HG02763 (cell line): ENCODE data around the gene PPP1R9A.

Source experiments
- ATAC-seq: cut with Tn5 transposase; IDR thresholded peaks from one replicate; pipeline ENCODE4 v1.9.1; 2021; ENCODE audit warnings: mild to moderate bottlenecking, moderate library complexity; ENCODE audit not compliant: unreplicated experiment

PPP1R9A gene

DNA sequence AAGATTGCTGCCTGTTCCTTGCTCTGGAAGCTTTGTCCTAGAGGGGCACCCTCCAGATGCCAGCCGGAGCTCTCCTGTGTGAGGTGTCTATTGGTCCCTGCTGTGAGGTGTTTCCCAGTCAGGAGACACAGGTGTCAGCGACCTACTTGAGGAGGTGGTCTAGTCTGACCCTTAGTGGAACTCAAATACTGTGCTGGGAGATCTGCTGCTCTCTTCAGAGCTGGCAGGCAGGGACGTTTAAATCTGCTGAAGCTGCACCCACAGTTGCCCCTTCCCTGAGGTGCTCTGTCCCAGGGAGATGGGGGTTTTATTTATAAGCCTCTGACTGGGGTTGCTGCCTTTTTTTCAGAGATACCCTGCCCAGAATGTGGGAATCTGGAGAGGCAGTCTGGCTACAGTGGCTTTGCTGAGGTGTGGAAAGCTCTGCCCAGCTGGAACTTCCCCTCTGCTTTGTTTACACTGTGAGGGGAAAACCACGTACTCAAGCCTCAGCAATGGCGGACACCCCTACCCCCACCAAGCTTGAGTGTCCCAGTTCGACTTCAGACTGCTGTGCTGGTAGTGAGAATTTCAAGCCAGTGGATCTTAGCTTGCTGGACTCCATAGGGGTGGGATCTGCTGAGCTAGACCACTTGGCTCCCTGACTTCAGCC is 119.2 kb downstream of the PPP1R9A start:
- no peak for ATAC-seq

DNA sequence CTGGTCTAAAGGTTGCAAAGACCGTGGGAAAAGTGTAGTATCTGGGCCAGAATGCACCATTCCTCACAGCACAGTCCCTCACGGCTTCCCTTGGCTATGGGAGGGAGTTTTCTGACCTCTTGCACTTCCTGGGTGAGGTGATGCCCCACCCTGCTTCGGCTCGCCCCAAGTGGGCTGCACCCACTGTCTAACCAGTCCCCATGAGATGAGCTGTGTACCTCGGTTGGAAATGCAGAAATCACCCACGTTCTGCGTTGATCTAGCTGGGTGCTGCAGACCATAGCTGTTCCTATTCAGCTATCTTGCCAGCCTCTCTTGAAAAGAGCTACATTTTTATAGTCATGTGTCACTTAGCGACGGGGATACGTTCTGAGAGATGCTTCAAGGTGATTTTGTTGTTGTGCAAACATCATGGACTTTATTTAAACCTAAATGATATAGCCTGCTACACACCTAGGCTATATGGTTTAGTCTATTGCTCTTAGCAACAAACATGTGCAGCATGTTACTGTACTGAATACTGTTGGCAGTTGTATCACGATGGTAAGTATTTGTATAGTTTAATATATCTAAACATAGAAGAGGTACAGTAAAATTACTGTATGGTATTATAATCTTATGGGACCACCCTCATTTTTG is 120.0 kb downstream of the PPP1R9A start:
- no peak for ATAC-seq

DNA sequence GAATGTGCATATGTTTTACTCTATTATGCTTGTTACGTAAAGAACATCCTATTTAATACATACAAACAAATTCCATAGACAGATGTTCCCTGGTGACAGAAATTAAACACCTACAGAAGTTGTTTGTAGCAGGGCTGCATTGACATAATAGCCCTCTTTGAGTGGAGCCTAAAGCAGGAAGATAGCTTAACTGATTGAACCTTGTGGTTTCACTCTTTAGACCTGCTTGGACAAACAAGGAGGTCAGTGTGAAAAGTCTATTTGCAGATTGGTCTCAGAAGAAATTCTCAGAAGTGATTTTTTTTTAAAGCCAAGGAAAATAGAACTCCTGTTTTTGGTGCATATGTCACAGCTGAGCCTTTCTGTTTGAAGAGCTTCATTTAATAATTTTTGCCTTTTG is 121.3 kb downstream of the PPP1R9A start:
- ATAC-seq = no peak

DNA sequence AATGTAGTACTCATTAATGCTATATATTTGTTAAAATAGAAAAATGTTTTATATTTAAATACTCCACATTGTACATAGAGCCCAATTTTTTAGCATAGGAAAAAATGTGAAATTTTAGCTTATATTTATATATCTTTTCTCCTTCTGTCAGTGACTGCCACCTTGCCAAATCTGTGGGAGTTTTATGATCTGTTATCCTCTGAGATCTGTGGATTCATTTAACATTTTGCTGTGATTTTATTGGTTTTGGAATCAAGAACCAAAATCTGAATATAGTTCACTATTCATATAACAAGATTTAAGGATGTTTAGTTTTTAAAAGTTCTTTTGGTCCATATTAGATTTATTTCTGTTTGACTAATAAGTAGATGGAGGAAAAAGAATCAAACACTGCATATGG is 127.9 kb downstream of the PPP1R9A start:
- no peak for ATAC-seq

DNA sequence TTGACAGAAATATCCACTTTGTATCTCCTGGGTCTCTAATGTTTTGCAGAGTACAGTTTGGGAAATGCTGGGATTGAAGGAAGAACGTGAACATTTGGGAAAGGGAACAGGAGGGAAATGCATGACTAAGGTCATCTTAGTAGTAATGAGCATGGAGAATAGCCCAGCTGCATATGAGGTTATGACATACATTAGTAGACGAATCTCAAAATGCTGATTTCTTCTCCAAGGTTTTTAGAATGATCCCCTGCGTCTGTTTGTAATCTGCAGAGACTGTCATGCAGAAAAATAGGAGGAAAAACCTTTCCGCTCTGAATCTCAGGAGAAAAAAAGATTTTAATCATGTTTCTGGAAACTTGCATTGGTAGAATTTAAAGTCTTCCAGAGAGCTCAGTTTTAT is 133.6 kb downstream of the PPP1R9A start:
- ATAC-seq = no peak

DNA sequence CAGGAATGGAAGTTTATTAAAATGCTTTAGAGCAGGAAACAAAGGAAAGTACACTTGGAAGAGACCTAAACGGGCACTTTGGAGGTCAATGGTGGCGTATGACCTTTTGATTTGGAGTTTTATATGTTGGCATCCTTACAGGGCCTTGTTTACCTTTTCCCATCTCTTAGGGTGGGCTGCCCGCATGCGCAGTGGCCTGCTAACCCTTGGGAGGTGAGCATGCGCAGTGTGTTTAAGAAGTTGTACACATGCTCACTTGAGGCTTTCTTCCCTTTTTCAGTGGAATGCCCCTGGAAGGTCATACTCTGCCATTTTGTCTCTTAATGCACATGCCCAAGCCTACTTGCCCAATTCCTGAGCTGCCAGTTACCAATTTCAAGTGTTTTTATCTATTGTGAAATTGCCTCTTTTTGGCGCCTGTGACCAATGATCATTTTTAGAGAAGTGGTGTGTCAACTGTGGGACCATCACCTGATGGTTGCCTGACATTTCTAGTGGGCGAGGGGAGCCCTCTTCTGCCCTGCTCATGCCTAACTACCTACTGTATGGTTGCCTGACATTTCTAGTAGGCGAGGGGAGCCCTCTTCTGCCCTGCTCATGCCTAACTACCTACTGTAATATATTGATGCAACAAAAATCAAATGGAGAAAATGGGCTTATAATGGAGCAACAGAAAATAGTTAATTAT is 138.0 kb downstream of the PPP1R9A start:
- no peak for ATAC-seq

DNA sequence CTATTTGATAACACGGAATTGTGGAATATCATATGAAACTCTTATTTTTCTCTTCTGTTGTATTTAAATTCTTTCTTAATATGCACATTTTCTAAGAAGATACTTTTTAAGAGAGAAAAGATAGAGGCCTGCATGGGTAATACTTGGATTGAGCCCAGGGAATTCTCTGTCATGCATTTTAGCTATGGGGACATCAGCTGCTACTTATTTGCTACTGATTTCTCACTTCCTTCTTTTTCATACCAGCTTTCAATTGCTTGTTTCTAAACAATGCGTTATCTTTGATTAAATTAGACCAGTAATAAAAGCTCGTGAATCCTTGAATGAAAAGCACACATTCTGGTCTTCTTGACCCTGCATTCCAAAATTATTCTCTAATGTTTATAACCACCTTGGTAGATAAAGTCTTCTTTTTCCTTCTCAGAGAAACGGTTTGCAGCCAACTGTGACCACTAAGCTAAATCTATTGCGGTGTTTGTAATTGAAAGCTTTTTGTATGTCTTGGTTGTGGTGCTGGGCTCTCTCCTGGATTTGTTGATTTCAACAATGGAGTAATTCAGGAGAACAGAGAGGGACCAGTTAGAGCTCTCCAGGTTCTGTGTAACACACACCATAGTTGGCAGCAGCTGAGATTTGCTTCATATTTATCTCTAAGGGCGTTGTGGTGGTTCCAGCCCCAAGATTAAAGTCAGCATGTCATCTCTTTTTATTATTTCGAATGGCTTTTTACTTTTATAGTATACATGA is 139.3 kb downstream of the PPP1R9A start:
- no peak for ATAC-seq

DNA sequence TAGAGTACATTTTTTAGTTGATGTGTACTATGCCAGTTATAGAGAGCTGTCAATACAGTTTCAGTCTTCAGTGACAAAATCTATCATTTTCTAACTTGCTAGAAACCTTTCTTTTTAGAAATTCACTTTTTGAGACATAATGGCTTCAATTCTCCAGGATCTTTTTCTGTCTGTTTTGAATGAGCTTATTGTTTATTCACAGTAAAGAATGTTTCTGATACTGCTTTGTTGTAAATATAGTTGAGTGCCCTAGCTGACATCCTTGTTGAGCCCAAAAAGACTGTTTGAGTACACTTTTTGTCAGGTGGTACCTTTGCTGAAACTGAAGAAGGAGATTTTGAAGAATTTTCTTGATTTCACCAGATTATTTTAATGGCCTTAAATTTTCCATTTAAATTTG is 139.9 kb downstream of the PPP1R9A start:
- no peak for ATAC-seq

DNA sequence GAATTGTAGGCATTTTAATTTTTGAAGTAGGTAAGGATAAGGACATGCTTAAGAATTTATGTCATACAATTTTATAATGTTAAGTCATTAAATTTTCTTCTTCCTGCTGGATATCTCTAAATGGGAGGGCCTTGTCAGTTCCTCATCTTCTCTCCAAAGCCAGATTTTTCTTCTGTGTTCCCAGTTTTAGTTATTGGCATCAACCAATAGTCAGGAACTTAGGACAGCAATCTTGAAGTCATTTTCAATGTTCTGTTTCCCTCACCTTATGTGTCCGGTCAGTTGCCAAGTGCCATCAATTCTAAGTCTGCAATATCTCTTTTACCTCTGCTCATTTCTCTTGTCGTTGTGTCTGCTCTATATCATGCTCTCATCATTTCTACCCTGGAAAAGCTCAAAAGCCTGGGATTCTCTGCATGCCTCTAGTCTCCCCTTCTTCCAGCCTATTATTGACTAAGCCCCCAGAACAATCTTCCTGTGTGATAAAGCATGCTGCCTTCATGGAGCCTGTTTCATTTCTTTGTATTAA is 145.2 kb downstream of the PPP1R9A start:
- ATAC-seq = no peak

DNA sequence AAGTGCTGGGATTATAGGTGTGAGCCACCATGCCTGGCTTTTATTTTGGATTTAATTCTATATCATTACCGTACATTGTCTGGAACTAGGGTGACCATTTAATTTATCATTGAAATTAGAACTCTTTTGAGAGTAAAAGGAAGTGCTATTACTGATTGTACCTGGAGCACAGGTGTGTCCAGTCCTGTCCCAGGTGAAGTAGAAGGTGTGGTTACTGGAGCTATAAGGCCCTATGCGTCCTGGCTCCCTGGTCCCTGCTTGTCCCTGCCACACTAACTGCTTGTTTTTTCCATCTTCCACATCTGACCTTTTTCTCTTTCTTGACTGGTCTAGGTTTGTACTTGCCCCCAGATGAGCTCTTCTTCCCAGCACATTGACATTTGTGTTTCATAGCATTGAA is 147.0 kb downstream of the PPP1R9A start:
- no peak for ATAC-seq

DNA sequence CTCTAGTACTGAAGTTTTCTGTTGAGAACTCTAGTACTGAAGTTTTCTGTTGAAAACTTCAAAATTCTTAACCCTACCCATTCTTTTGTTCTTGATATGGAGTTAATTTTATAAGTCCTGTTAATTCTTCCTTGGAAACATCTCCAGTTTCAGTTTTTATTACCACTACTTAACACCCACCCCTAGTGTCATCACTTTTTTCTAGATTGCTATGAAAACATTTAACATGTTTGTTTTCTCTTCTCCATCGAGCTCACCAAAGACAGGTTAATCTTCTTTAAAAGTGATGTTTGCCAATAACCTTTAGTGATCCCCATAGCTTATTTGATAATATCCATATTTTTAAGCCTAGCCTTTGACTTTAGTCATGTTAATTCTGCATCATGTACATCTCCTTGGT is 147.9 kb downstream of the PPP1R9A start:
- ATAC-seq = no peak

DNA sequence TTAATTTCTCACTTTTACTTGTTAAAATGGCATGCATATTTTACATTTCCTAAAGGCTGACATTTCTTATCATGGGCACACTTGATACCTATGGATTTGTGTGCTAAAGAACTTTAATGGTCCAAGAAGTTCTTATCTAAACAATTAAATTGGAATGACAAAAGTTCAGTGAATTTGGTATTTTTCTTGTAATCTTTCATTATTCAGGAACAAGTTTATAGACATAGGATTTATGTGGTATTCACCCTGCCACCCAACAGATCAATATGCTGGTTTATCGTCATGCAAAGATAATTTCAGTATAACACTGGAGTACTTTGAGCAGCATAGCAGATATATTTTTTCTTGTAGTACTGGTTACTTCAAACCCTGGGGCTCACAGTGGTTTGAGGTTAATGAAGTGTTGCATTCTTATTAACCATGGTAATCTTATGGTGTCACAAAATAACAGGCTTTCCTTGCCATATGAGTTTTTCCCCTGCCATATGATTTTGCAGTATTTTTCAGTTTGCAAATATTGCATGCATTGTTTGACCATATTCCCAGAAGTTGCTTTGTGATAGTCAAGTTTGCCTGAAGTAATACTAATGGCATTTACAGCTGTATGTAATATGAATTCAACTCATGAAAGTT is 148.8 kb downstream of the PPP1R9A start:
- no peak for ATAC-seq

DNA sequence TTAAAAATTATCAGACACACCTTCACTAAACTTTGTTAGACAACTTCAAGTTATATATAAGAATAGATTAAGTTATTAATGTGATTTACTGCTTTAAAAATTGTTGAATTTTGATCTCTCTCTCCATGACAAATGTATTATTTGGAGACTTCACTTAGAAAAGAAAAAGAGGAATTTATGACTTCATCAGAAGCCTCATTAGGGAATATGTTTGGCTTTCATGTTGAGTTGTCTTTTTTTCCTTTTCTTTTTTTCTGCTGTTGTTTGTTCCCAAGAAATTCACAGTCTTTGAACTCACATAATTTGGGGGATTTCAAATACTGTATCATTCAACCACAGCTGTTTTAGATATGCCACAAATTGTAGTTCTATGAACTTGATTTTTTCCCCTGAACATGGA is 149.5 kb downstream of the PPP1R9A start:
- ATAC-seq = no peak

DNA sequence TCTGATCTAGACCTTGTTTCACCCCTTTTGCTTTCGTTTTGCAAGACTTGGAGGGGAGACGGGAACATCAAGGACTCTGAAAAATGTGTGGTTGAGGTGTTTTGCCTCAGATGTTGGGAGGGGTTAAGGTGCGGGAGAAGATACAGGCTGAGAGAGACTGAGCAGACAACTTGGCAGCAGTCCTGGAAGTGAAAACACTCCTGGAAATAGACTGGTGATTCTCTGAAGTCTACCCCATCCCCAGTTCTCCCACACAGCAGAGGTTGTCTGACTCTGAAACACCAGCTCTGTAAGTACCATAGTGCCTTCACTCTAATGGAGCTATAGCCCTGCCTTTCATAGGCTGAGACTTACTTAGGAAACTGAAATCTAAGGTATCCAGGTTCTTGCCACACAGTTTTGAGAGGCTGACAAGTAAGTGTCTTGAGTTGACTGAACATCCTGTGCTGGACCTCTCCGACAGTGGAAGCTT is 152.5 kb downstream of the PPP1R9A start:
- ATAC-seq = no peak

DNA sequence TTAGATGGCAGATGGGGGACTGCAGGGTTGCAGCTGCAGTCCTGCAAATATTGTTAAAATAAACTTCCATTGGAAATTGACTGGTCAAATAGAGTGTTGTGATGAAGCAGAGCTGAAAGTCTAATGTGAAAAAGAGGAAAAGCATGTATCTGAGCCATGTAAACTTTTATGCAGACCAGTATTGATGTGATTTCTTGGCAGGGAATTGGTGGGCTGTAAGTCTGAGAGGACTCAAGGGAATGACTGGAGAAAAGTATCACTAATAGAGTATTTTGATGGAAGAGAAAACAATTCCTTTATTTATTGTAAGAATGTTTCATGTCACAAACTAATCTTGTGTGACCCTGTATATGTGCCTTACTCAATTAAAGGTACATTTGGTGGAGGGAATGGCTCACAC is 155.5 kb downstream of the PPP1R9A start:
- no peak for ATAC-seq

DNA sequence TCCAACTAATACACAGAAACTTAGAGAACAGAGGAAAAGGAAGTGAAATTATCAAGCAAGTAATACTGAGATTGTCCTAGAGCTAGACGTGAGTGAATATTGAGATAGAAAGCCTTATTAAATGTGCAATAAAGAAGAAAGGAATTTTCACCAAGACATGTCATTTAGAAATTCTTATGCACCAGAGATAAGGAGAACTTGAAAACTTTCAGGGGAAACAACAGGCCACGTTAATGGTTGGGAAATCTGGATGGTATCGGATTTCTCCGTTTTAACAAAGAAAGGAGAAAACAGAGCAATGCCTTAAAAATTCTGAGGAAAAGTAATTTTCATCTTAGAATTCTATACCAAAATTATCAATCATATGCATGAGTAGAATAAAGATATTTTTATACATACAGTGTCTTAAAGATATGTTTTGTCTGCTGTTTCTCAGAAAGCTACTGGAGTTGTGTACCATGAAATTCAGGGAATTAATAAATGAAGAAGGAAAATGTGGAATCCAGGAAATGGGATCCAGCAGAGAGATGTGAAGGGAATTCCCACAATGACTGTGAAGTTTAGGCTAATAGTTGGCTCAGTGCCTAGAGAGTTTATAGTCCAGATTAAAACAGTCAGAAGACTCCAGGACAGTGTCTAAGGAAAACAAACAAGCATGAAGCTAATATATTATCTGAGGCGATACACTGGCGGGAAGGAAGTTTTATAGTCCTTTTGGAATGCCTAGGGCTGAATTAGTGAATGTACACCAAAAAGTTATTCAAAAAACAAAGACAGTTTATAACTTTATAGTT is 159.5 kb downstream of the PPP1R9A start:
- ATAC-seq = no peak

DNA sequence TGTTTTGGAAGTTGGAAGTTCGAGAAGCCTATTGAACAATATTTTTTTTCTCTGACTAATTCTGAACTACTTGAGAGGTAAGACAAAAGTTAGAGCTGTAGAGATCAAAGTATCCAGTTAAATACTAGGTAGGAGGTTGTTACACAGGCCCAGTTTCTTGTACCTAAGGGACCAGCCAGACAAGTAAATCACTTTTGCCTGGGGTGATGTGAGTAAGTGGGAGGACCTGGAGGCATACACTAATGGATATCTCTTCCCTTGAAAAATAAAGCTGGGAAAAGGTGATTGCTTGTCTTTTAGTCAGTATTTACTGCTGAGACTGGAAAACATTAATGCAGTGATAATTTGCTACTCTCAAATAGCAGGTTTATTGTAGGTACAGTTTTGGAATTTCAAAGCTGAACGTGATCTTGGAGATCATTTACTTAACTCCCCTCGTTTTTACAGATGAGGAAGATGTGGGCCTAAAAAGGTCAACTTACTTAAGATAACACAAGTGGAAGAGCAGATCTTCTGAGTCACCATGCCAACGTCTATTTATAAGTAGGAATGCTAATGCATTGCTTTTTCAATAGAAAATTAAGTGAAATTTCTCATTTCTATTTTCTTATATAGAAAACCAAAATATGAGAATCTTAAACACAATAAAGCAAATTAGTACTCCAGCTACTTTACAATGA is 181.3 kb downstream of the PPP1R9A start:
- ATAC-seq = no peak

DNA sequence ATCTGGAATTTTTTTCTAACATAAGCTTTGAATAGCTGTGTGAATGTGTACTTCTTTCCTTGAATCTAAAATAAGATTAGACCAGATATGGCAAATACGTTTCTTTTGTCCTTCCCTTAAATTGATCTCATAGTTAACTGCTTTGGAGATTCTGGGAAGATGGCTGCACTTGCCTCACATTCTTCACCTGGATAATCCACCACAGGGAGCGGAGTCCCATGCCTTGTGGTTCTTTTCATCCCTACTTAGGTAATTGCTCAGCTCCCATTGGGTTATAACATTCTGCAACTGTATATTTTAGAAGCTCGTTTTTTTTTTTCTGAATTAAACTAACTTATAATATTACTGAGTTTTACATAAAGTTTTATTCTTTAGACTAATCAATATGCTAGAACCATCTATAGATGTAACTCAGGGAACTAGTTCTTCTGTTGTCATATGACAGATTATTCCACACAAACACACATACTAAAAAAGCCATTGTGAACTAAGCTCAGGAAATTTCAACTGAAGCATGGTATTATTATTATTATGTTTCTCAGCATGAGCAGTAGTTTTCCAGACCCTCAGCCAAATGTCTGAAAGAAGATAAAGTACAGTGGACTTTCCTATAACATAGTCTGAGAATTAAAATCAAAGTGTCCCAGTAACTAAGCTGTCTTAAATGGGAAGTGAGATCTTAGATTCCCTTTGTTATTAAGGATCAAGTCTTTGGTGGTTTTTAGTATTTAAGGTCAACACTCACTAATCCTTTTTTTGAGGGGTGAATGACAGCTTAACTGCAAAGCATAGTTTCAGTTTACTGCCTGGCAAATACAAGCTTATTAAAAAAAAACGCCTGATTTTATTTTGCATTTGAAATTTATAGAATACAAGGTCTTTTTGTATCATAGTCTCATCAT is 182.3 kb downstream of the PPP1R9A start:
- ATAC-seq = no peak
